GM12878 (cell line): ENCODE measurements around the gene STK32B. TPM values are rescaled to one million over a fixed set of nuclear protein-coding genes. Genes with fewer than 3 reads are reported as not detected.

Source experiments
- ATAC-seq: fragments of 200-7000 bp; cut with Tn5 transposase; 3 replicates; pipeline ENCODE4 v1.9.1; 2020; ENCODE audit warnings: mild to moderate bottlenecking, moderate library complexity
- BruUV-seq: library from RNA; stranded (reverse); fragments of 400-500 nt; replicated peaks from 2 replicates; lab custom pipeline; 2021; lab: Mats Ljungman, UMichigan
- CTCF ChIA-PET: fragments of 300-600 bp; sonication (Branson Sonifier 250); formaldehyde crosslinking; extraction: SDS; loops from one replicate; lab custom pipeline; 2021; ENCODE audit warnings: inconsistent platforms; lab: Yijun Ruan, JAX
- POLR2A ChIA-PET: fragments of 350-600 bp; formaldehyde crosslinking; extraction: SDS; loops from one replicate; lab custom pipeline; 2021; ENCODE audit warnings: inconsistent platforms; lab: Charles Lee
- RAD21 ChIA-PET: fragments of 300-600 bp; sonication (Branson Sonifier 250); formaldehyde crosslinking; loops from one replicate; lab custom pipeline; 2023; ENCODE audit warnings: antibody characterized with exemption; ENCODE audit not compliant: unreplicated experiment; lab: Charles Lee
- SMC1A ChIA-PET: fragments of 300-600 bp; sonication (Branson Sonifier 250); formaldehyde crosslinking; loops from one replicate; lab custom pipeline; 2023; ENCODE audit not compliant: unreplicated experiment, uncharacterized antibody; lab: Charles Lee
- DNase-seq: peaks from one replicate; pipeline ENCODE4 v3.0.0-alpha.2; 2011; ENCODE audit warnings: low read depth, low spot score
- FAIRE-seq: peaks from 3 replicates; lab custom pipeline; 2011; peaks lifted over from hg19 to GRCh38; lab: Jason Lieb, UNC
- H2AFZ ChIP-seq: 2 replicates; pipeline ENCODE4 v1.6.0; 2011; ENCODE audit warnings: low read depth, low read length, control low read depth; ENCODE audit not compliant: control insufficient read depth
- H3K27ac ChIP-seq: 2 replicates; pipeline ENCODE4 v1.5.1; 2011; ENCODE audit warnings: control low read depth; ENCODE audit not compliant: control insufficient read depth, insufficient read depth
- H3K27me3 ChIP-seq, 2 experiments: replicated peaks in 1 of 2; 2 replicates each; pipeline versions ENCODE4 v1.6.0 to v1.6.1; 2011; ENCODE audit warnings: low read length in 1 of 2; ENCODE audit not compliant: control insufficient read depth in 2 of 2, insufficient read depth in 2 of 2
- H3K36me3 ChIP-seq, 2 experiments: 2 replicates each; pipeline ENCODE4 v1.5.1; 2011; ENCODE audit warnings: low read length in 1 of 2; ENCODE audit not compliant: control insufficient read depth in 2 of 2, insufficient read depth in 2 of 2
- H3K4me1 ChIP-seq: 2 replicates; pipeline ENCODE4 v1.6.1; 2011; ENCODE audit warnings: mild to moderate bottlenecking, low read length, moderate library complexity, mixed read lengths; ENCODE audit not compliant: control insufficient read depth, insufficient read depth
- H3K4me2 ChIP-seq: 2 replicates; pipeline ENCODE4 v1.6.0; 2011; ENCODE audit warnings: control low read depth; ENCODE audit not compliant: control insufficient read depth, insufficient read depth
- H3K4me3 ChIP-seq: fragments of 200-600 bp; sonication (generic); 2 replicates; pipeline ENCODE4 v1.5.1; 2016
- H3K79me2 ChIP-seq: 2 replicates; pipeline ENCODE4 v1.6.0; 2011; ENCODE audit warnings: low read length; ENCODE audit not compliant: control insufficient read depth, insufficient read depth
- H3K9ac ChIP-seq: 2 replicates; pipeline ENCODE4 v1.8.0; 2011; ENCODE audit warnings: low read length, control low read depth, mixed read lengths; ENCODE audit not compliant: control insufficient read depth, insufficient read depth
- H3K9me3 ChIP-seq: replicated peaks from 3 replicates; pipeline ENCODE4 v1.5.1; 2011; ENCODE audit warnings: mild to moderate bottlenecking, low read length; ENCODE audit not compliant: control insufficient read depth, insufficient read depth
- H4K20me1 ChIP-seq: 2 replicates; pipeline ENCODE4 v1.6.0; 2011; ENCODE audit not compliant: control insufficient read depth, insufficient read depth
- CBFB ChIP-seq: IDR thresholded peaks from 2 replicates; pipeline ENCODE4 v1.6.1; 2016; ENCODE audit warnings: antibody characterized with exemption, low read depth
- EGR1 ChIP-seq, 2 experiments: IDR thresholded peaks; 1 replicate in 1 of 2; 2 replicates in 1 of 2; pipeline ENCODE4 v1.6.1; 2011 to 2012; ENCODE audit warnings: low read depth in 2 of 2, low read length in 2 of 2, borderline replicate concordance in 1 of 2, mild to moderate bottlenecking in 1 of 2, moderate library complexity in 1 of 2
- RELA ChIP-seq: fragments of 450-650 bp; IDR thresholded peaks from 2 replicates; pipeline ENCODE4 v1.8.0; 2014; ENCODE audit warnings: borderline replicate concordance; ENCODE audit not compliant: partially characterized antibody
- SIN3A ChIP-seq: IDR thresholded peaks from 2 replicates; pipeline ENCODE4 v1.6.1; 2012; ENCODE audit warnings: low read depth, low read length, improper control_type of control experiment
- WGBS: methylation state at CpG from one replicate; pipeline ENCODE4 v1.1.6; 2016; ENCODE audit warnings: low lambda C conversion rate; ENCODE audit not compliant: insufficient replicate concordance, insufficient coverage; ENCODE audit errors: missing lambda C conversion rate; 5-methylcytosine and 5-hydroxymethylcytosine counted together
- in situ Hi-C: fragments of 300-500 bp; cut with MboI; formaldehyde crosslinking; loops from 9 replicates; pipeline ENCODE4 v1.14.3; 2018; ENCODE audit warnings: mixed read lengths
- intact Hi-C: fragments of 100-400 bp; cut with micrococcal nuclease; formaldehyde crosslinking; loops from one replicate; pipeline ENCODE4 v1.14.2; 2022; ENCODE audit not compliant: unreplicated experiment
- polyA plus RNA-seq, 11 experiments: library from polyadenylated mRNA; depleted of rRNA in 4 of 11; unstranded in 6 of 11; stranded (reverse) in 5 of 11; fragments of >200 nt; fragmentation: Nextera tagmentation in 4 of 11; fragmentation: Illumina TruSeq in 1 of 11; extraction: Ambion mirVana in 4 of 11; extraction: Trizol in 1 of 11; gene quantifications; 1 replicate in 1 of 11; 2 replicates in 10 of 11; pipeline versions ENCODE4 v1.2.1 to v1.2.3, GENCODE V29; 2011 to 2016; ENCODE audit warnings: inconsistent platforms in 2 of 11, missing spikeins in 2 of 11, low read depth in 1 of 11
- total RNA-seq, 4 experiments: library from RNA; depleted of rRNA in 3 of 4; stranded (reverse); fragments of >200 nt in 3 of 4; fragmentation: Illumina TruSeq in 1 of 4; extraction: Trizol in 1 of 4; gene quantifications; 2 replicates each; pipeline versions ENCODE4 v1.2.1 to v1.2.3, GENCODE V29; 2013 to 2021
- TF ChIP-seq, protein P1 (sequence below): IDR thresholded peaks from 2 replicates; pipeline ENCODE4 v1.6.1; 2011; ENCODE audit warnings: borderline replicate concordance, low read depth, mild to moderate bottlenecking, moderate library complexity, low read length; ENCODE audit not compliant: insufficient read depth, poor library complexity, severe bottlenecking
- TF ChIP-seq, protein P2 (sequence below): fragments of 450-650 bp; formaldehyde crosslinking; IDR thresholded peaks from 2 replicates; pipeline ENCODE4 v1.4.0; 2022; ENCODE audit warnings: mild to moderate bottlenecking, moderate library complexity
- TF ChIP-seq, protein P3 (sequence below): fragments of 150-350 bp; IDR thresholded peaks from 2 replicates; pipeline ENCODE4 v1.6.1; 2016; ENCODE audit warnings: low read depth, low read length

Gene STK32B
- total and polyA plus RNA-seq, 10 of the 15 experiments (the other 5 are each of a cell fraction or from before 2014, with no cell fraction given) = 0.04 to 0.12 (median 0.08) TPM; not detected in 7

DNA sequence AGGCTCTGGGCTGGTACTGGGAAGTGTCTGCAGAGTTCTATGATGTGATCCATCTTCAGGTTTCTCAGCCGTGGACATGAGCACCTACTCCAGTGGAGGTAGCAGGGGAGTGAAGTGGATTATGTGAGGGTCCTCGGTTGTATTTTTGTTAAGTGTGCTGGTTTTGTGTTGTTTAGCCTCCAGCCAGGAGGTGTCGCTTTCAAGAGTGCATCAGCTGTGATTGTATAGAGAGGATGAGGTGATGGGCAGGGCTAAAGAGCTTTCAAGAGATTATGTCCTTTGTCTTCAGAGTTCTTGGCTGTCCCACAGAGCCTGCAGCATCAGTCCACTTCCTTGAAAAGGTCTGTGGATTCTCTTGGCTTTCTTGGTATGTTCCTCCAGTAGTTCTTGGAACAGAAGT lies 256.6 kb downstream of the STK32B start:
- Histone ChIP-seq H3K4me1 (no peaks in the 10 kb centered on the region), H4K20me1 (no peaks in the 10 kb centered on the region), H3K27me3 (no peaks in the 10 kb centered on the region), H3K79me2 (no peaks in the 10 kb centered on the region), H3K4me3 (no peak overlapping the region), H3K36me3 (no peaks in the 10 kb centered on the region), H3K9me3 (no peaks in the 10 kb centered on the region), H3K9ac (no peak overlapping the region), H3K4me2 (no peak overlapping the region), H2AFZ (no peak overlapping the region), H3K27ac (no peak overlapping the region)
- TF ChIP-seq SIN3A = no peak
- TF ChIP-seq, protein P1, sequence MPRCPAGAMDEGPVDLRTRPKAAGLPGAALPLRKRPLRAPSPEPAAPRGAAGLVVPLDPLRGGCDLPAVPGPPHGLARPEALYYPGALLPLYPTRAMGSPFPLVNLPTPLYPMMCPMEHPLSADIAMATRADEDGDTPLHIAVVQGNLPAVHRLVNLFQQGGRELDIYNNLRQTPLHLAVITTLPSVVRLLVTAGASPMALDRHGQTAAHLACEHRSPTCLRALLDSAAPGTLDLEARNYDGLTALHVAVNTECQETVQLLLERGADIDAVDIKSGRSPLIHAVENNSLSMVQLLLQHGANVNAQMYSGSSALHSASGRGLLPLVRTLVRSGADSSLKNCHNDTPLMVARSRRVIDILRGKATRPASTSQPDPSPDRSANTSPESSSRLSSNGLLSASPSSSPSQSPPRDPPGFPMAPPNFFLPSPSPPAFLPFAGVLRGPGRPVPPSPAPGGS = no peak
- WGBS = 9% methylated on average over 3 of the region's 3 CpGs
- ChIA-PET CTCF (no interaction called here), SMC1A (no interaction called here), RAD21 (no interaction called here), POLR2A (no interaction called here)
- DNase-seq = no peak
- no peak for ATAC-seq
- in situ Hi-C loops = no loop called here
- intact Hi-C loops = no loop called here
- BruUV-seq = no TSS peak
- no peak for FAIRE-seq

DNA sequence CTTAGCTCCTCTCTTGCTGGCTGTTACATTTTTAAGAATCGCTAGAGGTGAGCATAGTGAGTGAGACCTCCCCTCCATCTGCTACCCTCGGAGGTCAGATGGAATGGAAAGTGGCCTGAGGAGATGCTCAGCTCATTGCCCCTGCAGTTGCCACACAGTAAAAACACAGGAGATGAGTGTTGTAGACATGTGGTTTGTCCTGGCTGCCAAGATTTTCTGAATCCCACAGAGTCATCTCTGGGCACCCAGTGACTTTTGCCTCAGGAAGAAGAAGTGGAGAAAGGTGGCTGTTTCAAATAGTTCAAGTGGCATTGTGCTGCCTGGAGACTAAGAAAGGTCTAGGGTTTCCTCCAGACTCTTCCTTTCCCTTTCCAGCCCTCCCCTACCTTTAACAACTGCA lies 271.0 kb downstream of the STK32B start:
- 0% methylated on average over 2 of the region's 2 CpGs for WGBS
- Histone ChIP-seq H3K9ac (no peak overlapping the region), H3K4me2 (no peak overlapping the region), H2AFZ (no peak overlapping the region), H3K36me3 (no peaks in the 10 kb centered on the region), H3K9me3 (no peaks in the 10 kb centered on the region), H3K27me3 (no peaks in the 10 kb centered on the region), H3K4me3 (no peak overlapping the region), H4K20me1 (no peaks in the 10 kb centered on the region), H3K27ac (no peak overlapping the region), H3K79me2 (no peaks in the 10 kb centered on the region), H3K4me1 (no peaks in the 10 kb centered on the region)
- ATAC-seq (no peak), DNase-seq (no peak), FAIRE-seq (no peak)
- ChIA-PET POLR2A (no interaction called here), SMC1A (no interaction called here), CTCF (no interaction called here), RAD21 (no interaction called here)
- intact Hi-C loops = no loop called here
- no TSS peak for BruUV-seq
- in situ Hi-C loops = loop anchor here (10.0 kb wide), 1 partner anchor 58 kb away; no protein-coding TSS in a partner anchor
- no peak for TF ChIP-seq EGR1 (IDR thresholded peaks at IDR 0.05; ENCODE audit: borderline replicate concordance in 1 of 2, low read depth in 2 of 2, low read length in 2 of 2)
- TF ChIP-seq CBFB = no peak
- TF ChIP-seq RELA = no peak
- TF ChIP-seq, protein P2, sequence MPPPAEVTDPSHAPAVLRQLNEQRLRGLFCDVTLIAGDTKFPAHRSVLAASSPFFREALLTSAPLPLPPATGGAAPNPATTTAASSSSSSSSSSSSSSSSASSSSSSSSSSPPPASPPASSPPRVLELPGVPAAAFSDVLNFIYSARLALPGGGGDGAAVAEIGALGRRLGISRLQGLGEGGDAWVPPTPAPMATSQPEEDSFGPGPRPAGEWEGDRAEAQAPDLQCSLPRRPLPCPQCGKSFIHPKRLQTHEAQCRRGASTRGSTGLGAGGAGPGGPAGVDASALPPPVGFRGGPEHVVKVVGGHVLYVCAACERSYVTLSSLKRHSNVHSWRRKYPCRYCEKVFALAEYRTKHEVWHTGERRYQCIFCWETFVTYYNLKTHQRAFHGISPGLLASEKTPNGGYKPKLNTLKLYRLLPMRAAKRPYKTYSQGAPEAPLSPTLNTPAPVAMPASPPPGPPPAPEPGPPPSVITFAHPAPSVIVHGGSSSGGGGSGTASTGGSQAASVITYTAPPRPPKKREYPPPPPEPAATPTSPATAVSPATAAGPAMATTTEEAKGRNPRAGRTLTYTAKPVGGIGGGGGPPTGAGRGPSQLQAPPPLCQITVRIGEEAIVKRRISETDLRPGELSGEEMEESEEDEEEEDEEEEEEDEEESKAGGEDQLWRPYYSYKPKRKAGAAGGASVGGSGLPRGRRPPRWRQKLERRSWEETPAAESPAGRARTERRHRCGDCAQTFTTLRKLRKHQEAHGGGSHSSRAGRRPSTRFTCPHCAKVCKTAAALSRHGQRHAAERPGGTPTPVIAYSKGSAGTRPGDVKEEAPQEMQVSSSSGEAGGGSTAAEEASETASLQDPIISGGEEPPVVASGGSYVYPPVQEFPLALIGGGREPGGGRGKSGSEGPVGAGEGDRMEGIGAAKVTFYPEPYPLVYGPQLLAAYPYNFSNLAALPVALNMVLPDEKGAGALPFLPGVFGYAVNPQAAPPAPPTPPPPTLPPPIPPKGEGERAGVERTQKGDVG = no peak
- TF ChIP-seq, protein P3, sequence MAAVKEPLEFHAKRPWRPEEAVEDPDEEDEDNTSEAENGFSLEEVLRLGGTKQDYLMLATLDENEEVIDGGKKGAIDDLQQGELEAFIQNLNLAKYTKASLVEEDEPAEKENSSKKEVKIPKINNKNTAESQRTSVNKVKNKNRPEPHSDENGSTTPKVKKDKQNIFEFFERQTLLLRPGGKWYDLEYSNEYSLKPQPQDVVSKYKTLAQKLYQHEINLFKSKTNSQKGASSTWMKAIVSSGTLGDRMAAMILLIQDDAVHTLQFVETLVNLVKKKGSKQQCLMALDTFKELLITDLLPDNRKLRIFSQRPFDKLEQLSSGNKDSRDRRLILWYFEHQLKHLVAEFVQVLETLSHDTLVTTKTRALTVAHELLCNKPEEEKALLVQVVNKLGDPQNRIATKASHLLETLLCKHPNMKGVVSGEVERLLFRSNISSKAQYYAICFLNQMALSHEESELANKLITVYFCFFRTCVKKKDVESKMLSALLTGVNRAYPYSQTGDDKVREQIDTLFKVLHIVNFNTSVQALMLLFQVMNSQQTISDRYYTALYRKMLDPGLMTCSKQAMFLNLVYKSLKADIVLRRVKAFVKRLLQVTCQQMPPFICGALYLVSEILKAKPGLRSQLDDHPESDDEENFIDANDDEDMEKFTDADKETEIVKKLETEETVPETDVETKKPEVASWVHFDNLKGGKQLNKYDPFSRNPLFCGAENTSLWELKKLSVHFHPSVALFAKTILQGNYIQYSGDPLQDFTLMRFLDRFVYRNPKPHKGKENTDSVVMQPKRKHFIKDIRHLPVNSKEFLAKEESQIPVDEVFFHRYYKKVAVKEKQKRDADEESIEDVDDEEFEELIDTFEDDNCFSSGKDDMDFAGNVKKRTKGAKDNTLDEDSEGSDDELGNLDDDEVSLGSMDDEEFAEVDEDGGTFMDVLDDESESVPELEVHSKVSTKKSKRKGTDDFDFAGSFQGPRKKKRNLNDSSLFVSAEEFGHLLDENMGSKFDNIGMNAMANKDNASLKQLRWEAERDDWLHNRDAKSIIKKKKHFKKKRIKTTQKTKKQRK = no peak
